HepG2 (cell line): ENCODE results near the gene LSM12. TPM values are rescaled to one million over a fixed set of nuclear protein-coding genes. Genes with fewer than 3 reads are reported as not detected.

Source experiments
- ATF3 ChIP-seq: sonication (generic); formaldehyde crosslinking; IDR thresholded peaks from 2 replicates; pipeline ENCODE4 v1.4.0; 2020; ENCODE audit warnings: missing genetic modification reagents
- POLR2AphosphoS2 ChIP-seq: IDR thresholded peaks from 2 replicates; pipeline ENCODE4 v1.6.1; 2011; ENCODE audit warnings: low read depth, low read length, improper control_type of control experiment
- SALL1 ChIP-seq: sonication (generic); formaldehyde crosslinking; IDR thresholded peaks from 2 replicates; pipeline ENCODE4 v1.8.0; 2022; ENCODE audit warnings: mild to moderate bottlenecking, missing genetic modification reagents
- SKI ChIP-seq: fragments of 450-650 bp; IDR thresholded peaks from one replicate; pipeline ENCODE4 v1.6.1; 2018; ENCODE audit warnings: mild to moderate bottlenecking; ENCODE audit not compliant: partially characterized antibody
- SOX13 ChIP-seq, 3 experiments: fragments of 450-650 bp in 1 of 3; sonication (generic) in 1 of 3; formaldehyde crosslinking in 1 of 3; IDR thresholded peaks in 2 of 3; conservative IDR thresholded peaks in 1 of 3; 2 replicates each; pipeline versions ENCODE4 v1.5.0 to v1.6.1; 2016 to 2020; ENCODE audit warnings: antibody characterized with exemption in 1 of 3, mild to moderate bottlenecking in 1 of 3, missing compliant biosample characterization in 1 of 3, missing genetic modification reagents in 1 of 3, moderate library complexity in 1 of 3
- SOX5 ChIP-seq: IDR thresholded peaks from 2 replicates; pipeline ENCODE4 v1.6.1; 2016; ENCODE audit warnings: borderline replicate concordance
- TFDP1 ChIP-seq: IDR thresholded peaks from 2 replicates; pipeline ENCODE4 v1.6.1; 2016; ENCODE audit warnings: missing compliant biosample characterization, missing genetic modification reagents, borderline replicate concordance
- THYN1 ChIP-seq: sonication (generic); formaldehyde crosslinking; IDR thresholded peaks from 2 replicates; pipeline ENCODE4 v1.8.1; 2023; ENCODE audit warnings: low read depth, mild to moderate bottlenecking, moderate library complexity, missing genetic modification reagents, borderline replicate concordance
- XRCC5 ChIP-seq: fragments of 200-400 bp; formaldehyde crosslinking; optimal IDR thresholded peaks from 2 replicates; pipeline ENCODE3; 2017; ENCODE audit warnings: mild to moderate bottlenecking, low read length
- ZBTB49 ChIP-seq: sonication (generic); formaldehyde crosslinking; IDR thresholded peaks from 2 replicates; pipeline ENCODE4 v1.4.0; 2020; ENCODE audit warnings: missing genetic modification reagents, borderline replicate concordance
- ZMYM4 ChIP-seq: sonication (generic); formaldehyde crosslinking; IDR thresholded peaks from 2 replicates; pipeline ENCODE4 v1.8.1; 2023; ENCODE audit warnings: mild to moderate bottlenecking, missing genetic modification reagents
- ZNF230 ChIP-seq: sonication (generic); formaldehyde crosslinking; IDR thresholded peaks from 2 replicates; pipeline ENCODE4 v1.4.0; 2020; ENCODE audit warnings: mild to moderate bottlenecking, missing genetic modification reagents
- ZNF768 ChIP-seq: sonication (generic); formaldehyde crosslinking; IDR thresholded peaks from 2 replicates; pipeline ENCODE4 v1.4.0; 2020; ENCODE audit warnings: missing genetic modification reagents
- polyA plus RNA-seq, 8 experiments: library from polyadenylated mRNA; depleted of rRNA in 3 of 8; stranded (reverse) in 7 of 8; unstranded in 1 of 8; fragments of >200 nt; fragmentation: Illumina TruSeq in 4 of 8; extraction: Trizol in 4 of 8; gene quantifications; 2 replicates each; pipeline versions ENCODE4 v1.2.1 to v1.2.3, GENCODE V29; 2011 to 2016; ENCODE audit warnings: low read depth in 4 of 8, missing spikeins in 1 of 8, mixed read lengths in 1 of 8; ENCODE audit not compliant: insufficient read depth in 1 of 8
- total RNA-seq, 5 experiments: library from RNA; depleted of rRNA; stranded (reverse); fragments of >200 nt; fragmentation: Illumina TruSeq; extraction: Trizol; gene quantifications; 2 replicates each; pipeline ENCODE4 v1.2.3, GENCODE V29; 2016; ENCODE audit warnings: low read depth in 1 of 5
- TF ChIP-seq, protein P1 (sequence below): sonication (generic); formaldehyde crosslinking; conservative IDR thresholded peaks from 2 replicates; pipeline ENCODE4 v1.8.0; 2022; ENCODE audit warnings: low read depth, missing genetic modification reagents
- TF ChIP-seq, protein P2 (sequence below): sonication (generic); formaldehyde crosslinking; IDR thresholded peaks from 2 replicates; pipeline ENCODE4 v1.9.0; 2021; ENCODE audit warnings: mild to moderate bottlenecking, missing genetic modification reagents

Gene LSM12
- total and polyA plus RNA-seq, 2 of the 13 experiments (the other 11 are each of a cell fraction or from before 2014, with no cell fraction given): 52.8 to 55.7 TPM

DNA sequence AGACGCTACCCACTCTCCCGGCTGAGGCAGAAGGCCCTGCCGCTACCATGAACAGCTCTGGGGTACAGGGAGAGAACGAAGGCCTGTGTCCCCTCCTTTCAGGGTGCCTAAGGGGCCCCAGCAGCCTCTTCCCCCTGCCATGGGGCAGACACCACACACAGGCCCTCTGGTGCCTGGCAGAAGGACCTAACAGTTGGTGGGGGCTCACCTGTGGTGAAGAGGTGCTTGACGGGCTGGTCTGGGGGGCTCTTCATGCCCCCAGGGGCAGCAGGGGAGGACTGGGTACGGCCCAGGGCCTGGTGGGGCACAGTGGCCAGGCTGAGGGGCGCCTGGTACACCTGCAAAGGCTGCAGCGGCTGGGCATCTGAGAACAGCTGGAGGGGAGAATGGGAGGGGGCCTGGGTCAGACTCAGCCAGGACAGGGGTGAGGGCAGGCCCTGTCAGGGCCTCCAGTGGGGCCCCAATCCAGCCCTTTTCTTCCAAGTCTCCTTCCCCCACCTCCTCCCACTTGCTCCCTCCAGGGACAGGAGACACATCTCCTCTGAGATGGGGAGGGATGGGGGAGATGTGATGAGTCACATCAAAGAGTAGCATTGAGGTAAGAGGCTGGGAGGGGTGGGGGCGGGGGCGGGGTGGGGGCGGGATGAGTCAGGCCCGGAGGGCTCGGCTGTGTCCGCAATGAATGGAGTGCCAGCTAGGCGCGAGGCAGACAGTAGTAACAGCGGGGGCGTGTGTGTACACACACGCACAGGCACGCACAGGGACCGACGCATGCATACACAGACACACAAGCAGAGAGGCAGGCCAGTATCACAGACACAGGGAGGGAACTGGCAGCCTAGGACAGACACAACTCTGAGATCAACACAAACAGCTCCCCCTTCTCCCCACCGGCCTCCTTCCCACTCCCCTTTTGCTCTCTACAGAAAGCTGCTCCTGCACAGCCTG lies 20.2 kb upstream of the LSM12 start (continued):
- TF ChIP-seq, protein P1, sequence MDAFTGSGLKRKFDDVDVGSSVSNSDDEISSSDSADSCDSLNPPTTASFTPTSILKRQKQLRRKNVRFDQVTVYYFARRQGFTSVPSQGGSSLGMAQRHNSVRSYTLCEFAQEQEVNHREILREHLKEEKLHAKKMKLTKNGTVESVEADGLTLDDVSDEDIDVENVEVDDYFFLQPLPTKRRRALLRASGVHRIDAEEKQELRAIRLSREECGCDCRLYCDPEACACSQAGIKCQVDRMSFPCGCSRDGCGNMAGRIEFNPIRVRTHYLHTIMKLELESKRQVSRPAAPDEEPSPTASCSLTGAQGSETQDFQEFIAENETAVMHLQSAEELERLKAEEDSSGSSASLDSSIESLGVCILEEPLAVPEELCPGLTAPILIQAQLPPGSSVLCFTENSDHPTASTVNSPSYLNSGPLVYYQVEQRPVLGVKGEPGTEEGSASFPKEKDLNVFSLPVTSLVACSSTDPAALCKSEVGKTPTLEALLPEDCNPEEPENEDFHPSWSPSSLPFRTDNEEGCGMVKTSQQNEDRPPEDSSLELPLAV (CRISPR knock-in tag): no peak
- peak; percentile 62; the same call in 1 of the 2 replicates for TF ChIP-seq ATF3 (CRISPR knock-in tag)
- TF ChIP-seq ZBTB49 (CRISPR knock-in tag): no peak
- peak; percentile 34; the same call in 1 of the 2 replicates for TF ChIP-seq SOX5 (CRISPR knock-in tag)
- TF ChIP-seq, protein P2, sequence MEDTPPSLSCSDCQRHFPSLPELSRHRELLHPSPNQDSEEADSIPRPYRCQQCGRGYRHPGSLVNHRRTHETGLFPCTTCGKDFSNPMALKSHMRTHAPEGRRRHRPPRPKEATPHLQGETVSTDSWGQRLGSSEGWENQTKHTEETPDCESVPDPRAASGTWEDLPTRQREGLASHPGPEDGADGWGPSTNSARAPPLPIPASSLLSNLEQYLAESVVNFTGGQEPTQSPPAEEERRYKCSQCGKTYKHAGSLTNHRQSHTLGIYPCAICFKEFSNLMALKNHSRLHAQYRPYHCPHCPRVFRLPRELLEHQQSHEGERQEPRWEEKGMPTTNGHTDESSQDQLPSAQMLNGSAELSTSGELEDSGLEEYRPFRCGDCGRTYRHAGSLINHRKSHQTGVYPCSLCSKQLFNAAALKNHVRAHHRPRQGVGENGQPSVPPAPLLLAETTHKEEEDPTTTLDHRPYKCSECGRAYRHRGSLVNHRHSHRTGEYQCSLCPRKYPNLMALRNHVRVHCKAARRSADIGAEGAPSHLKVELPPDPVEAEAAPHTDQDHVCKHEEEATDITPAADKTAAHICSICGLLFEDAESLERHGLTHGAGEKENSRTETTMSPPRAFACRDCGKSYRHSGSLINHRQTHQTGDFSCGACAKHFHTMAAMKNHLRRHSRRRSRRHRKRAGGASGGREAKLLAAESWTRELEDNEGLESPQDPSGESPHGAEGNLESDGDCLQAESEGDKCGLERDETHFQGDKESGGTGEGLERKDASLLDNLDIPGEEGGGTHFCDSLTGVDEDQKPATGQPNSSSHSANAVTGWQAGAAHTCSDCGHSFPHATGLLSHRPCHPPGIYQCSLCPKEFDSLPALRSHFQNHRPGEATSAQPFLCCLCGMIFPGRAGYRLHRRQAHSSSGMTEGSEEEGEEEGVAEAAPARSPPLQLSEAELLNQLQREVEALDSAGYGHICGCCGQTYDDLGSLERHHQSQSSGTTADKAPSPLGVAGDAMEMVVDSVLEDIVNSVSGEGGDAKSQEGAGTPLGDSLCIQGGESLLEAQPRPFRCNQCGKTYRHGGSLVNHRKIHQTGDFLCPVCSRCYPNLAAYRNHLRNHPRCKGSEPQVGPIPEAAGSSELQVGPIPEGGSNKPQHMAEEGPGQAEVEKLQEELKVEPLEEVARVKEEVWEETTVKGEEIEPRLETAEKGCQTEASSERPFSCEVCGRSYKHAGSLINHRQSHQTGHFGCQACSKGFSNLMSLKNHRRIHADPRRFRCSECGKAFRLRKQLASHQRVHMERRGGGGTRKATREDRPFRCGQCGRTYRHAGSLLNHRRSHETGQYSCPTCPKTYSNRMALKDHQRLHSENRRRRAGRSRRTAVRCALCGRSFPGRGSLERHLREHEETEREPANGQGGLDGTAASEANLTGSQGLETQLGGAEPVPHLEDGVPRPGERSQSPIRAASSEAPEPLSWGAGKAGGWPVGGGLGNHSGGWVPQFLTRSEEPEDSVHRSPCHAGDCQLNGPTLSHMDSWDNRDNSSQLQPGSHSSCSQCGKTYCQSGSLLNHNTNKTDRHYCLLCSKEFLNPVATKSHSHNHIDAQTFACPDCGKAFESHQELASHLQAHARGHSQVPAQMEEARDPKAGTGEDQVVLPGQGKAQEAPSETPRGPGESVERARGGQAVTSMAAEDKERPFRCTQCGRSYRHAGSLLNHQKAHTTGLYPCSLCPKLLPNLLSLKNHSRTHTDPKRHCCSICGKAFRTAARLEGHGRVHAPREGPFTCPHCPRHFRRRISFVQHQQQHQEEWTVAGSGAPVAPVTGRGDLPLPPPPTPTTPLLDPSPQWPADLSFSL: peak; percentile 76
- peak; percentile 35; the same call in 1 of the 2 replicates for TF ChIP-seq TFDP1 (CRISPR knock-in tag)
- TF ChIP-seq ZNF768 (CRISPR knock-in tag): no peak
- no peak for TF ChIP-seq ZMYM4
- TF ChIP-seq SOX13 (IDR thresholded peaks at IDR 0.05): no peak
- 0 out of 4 replicates have a peak, but pooled peaks of 1 of the 2 experiments have one; percentile 9 for TF ChIP-seq SOX13 (CRISPR knock-in tag; conservative IDR thresholded peaks at IDR 0.05 in 1 of 2, IDR thresholded peaks at IDR 0.05 in 1 of 2)
- peak; percentile 14 for TF ChIP-seq XRCC5
- 0 out of 2 replicates have a peak, but pooled peaks have one; percentile 73 for TF ChIP-seq POLR2AphosphoS2
- TF ChIP-seq SALL1 (CRISPR knock-in tag): peak; percentile 12; the same call in 1 of the 2 replicates
- no peak for TF ChIP-seq ZNF230 (CRISPR knock-in tag)
- no peak for TF ChIP-seq THYN1 (CRISPR knock-in tag)
- TF ChIP-seq SKI: peak; percentile 57
